DMS 273 (cell line): Measurements from ENCODE around the gene RGS19.
A peak's percentile ranks its signal among the peaks of the same experiment; 100 is the strongest.

ENCODE experiments used
- DNase-seq: peaks from one replicate; lab custom pipeline; 2025; ENCODE audit not compliant: unreplicated experiment; lab: John Stamatoyannopoulos, UW

RGS19 gene

DNA sequence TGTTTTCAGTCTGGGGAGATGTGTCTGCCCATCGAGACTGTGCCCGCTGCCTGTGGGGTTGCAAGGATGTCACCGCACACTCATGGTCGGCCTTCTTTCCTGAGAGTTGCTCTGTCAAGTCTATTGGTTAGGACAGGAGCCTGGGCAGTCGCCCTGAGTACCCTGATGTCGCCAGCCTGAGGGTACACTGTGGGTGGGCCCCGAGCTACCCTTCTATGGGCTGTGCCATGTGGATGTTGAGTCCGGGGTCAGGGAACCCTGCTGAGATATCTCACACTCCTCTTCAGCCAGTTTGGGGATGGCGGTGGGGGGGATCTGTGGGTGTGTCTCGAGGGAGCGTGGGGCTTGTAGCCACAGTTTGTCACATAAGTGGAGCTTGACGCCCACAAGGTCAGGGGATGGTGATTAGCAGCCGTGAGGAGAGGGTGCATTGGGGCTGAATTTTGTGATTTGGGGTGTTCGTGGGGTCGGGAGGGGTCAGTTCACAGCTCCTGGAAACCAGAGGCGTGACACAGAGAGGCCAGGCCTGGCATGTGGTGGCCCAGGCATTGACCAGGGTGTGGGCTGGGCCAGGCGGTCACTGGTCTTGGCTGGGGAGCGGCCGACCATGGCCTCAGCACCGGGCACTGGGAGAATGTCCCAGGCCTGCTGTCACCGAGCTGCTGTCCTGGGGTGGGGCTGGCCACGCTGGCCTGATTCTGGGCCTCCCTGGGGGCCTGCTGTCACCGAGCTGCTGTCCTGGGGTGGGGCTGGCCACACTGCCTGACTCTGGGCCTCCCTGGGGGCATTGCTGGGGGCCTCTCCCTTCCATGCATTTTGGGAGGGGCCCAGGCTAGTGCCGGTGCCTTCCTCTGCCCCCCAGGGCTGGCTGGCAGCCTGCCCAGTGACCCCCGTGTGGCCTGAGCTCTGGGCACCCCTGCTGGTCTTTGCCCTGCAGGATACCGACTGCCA, 29.7 kb upstream of the RGS19 start:
- no peak for DNase-seq

DNA sequence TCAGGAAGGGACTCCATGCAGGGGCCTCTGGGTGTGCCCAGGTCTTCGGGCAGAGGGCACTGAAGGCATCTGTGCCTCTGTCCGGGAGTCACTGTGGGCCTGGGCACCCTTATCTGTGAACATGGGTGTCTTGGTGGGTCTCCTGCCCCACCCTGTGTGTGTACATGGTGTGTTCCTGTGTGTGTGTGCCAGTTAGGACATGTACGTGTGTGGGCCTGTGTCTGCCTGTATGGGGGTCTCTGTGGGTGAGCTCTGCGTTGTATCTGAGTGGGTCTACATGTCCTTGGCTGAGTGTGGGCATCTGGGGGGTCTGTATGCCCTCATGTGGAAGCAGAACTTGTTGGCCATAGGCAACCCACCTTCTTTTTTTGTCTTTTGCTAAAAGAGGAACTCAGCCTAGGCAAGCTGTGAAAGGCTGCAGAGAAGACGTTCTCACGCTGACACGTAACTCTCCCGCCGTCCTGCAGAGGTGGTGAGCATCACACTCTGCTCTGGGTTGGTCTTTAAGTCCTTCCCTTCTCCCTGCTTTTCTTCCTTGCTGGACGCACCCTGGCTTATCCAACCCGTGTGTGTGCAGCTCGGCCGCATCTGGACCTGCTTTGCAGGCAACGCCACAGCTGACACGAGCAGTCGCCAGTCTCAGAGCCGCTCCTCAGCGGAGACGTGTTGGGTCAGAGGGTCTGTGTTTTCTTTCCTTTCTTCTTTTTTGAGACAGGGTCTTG, 28.6 kb upstream of the RGS19 start:
- no peak for DNase-seq

DNA sequence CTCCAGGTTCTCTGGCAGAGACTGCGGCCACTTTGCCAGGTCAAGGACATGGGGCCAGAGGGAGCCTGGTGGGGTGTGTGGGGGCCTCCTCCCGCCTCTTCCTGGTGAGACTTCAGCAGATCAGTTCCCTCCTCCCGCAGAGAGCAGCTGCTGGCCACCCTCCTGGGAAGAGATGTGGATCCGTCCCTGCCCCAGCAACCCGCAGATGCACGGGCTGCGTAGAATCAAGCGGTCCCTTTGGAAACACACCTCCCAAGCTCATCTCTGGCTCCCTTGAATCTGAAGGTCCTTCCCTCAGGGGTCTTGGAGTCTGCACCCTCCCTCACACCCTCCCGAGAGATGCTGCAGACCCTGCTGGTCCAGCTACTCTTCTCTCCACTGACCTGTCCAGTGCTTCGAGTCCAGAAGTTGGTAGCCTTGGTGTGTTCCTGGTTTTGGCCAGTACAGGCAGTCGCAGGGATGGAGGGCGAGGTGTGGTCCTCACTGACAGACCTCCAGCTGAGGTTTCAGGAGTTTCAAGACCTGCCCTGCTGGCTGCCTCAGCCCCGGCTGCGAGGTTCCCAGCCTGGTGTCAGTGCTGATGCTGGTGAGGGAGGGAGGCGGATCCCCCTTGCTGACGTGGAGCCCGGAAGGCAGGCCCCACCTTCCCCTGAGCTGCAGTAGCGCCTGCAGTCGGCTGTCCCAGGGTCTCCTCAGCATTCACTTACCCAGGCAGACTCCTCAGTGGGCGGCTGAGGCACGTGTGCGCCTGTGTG, 27.8 kb upstream of the RGS19 start, which contains the start of gene NPBWR2:
Gene NPBWR2 (minus strand): TSS at position 585 of the 755 bp plus-strand sequence. CDS start 734 bp downstream, outside the sequence.
- DNase-seq = peak; percentile 45

DNA sequence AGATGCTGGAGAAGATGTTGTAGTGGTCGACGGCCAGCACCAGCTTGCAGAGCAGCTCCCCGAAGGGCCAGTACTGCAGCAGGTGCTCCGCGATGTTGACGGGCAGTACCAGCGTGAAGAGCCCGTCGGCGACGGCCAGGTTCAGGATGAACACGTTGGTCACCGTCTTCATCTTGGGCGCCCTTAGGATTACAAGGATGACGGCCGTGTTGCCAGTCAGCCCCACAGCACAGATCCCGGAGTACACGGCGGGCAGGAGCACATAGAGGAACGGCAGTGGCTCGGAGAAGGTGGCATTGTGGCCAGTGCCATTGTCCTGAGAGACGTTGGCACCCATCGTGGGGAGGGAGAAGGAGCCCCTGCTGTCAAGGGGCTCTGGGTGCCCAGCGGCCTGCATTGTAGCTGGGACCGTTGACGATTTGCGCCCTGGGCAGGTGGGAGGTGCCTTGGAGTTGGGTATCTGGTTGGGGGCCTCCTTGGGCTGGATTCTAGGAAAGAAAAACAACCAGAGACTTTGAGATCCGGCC, 27.2 kb upstream of the RGS19 start:
- no peak for DNase-seq

DNA sequence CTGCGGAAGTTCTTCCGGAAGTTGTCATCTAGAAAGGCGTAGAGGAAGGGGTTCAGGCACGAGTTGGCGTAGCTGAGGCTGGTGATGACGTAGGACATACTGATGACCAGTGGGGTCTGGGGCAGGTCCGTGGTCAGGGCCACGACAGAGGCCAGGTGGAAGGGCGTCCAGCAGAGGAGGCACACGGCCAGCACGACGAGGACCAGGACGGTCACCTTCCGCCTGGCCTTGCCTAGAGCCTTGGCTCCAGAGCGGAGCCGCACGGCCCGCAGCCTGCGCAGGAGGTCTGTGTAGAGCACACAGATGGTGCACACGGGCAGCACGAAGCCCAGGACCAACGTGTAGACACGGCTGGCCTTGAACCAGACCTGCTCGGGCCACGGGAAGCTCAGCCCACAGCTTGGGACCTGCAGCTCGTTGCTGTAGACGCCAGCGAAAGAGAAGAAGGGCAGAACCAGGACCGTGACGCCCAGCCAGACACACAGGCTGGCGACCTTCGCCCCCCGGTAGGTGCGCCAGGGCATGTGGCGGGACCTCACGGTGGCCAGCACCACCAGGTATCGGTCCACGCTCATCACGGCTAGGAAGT, 26.6 kb upstream of the RGS19 start:
- DNase-seq = no peak

DNA sequence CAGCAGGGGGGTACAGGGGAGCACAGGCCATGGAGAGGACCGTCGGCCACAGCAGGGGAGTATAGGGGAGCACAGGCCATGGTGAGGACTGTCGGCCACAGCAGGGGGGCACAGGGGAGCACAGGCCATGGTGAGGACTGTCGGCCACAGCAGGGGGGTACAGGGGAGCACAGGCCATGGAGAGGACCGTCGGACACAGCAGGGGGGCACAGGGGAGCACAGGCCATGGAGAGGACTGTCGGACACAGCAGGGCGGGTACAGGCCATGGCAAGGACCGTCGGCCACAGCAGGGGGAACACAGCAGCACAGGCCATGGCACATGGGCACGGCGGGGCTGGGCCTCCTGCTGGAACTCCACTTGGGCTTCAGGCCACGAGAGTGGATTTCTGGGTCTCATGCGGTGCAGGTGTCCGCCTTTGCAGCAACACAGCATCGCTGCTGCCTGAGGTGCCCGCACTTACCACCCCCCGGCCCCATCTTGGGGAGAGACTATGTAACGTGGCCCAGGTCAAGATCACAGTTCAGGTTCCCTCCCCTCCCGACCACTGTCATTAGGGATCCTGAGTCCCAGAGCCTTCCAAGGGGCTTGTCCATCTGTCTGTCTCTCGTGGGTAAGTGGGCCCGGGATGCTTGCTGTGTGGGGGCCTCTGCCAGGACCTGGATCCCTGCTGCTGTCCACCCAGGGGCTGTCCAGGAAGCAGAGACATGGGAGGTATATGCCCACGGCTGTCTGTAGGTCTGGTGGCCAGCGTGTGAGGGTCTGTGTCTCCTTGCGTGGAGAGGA, 25.5 kb upstream of the RGS19 start:
- DNase-seq = no peak

DNA sequence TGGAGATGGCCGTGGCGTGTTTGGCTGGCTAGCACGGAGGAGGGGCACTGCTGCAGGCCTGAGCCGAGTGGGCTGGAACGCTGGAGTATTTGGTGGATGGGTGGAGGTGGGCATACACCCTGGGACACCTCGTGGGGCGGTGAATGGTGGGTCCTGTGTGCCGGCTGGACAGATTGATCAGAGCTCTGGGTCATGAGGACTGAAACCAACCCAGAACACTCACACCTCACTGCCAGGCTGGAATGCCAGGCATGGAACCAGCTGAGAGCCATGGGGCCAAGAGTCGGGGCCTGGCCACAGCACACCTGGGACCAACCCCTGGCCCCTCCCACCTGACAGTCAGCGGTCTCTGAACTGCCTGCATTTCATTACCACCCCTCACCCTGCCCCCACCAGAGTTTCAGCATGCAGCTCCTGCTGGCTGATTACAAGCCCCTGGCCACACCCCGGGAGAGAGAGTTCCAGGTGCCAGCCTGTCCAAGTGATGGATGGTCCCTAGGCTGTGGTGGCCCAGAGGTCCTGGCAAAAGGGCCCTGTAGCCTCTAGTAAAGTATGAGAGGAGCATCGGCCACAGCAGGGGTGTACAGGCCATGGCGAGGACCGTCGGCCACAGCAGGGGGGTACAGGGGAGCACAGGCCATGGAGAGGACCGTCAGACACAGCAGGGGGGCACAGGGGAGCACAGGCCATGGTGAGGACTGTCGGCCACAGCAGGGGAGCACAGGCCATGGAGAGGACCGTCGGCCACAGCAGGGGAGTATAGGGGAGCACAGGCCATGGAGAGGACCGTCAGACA, 24.8 kb upstream of the RGS19 start:
- no peak for DNase-seq

DNA sequence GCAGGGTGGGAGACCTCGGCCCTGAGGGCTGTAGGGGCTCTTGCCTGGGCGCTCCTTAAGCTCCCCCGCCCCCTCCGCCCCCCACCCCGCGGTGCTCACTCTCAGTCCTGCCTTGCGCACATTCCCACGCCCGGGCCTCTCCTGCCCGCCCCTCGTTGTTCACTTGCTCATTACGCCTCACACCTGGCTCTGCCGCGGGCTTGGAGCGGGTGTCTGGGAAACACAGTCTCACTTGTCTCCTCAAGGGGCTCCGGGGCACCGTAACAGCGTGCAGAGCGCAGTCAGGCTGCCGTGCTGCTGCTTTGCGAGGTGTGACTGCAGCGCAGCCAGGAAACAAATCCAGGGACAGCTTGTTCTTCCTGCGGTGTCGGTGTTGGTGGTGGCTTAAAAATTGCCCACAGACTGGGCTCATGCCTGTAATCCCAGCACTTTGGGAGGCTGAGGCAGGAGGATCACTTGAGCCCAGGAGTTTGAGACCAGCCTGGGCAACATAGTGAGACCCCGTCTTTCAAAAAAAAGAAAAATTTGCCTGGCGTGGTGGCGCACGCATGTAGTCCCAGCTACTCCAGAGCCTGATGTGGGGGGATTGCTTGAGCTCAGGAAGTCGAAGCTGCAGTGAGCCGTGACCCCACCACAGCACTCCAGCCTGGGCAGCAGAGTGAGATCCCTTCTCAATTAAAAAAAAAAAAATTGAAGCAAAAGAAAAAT, 23.5 kb upstream of the RGS19 start:
- peak; percentile 75 for DNase-seq

DNA sequence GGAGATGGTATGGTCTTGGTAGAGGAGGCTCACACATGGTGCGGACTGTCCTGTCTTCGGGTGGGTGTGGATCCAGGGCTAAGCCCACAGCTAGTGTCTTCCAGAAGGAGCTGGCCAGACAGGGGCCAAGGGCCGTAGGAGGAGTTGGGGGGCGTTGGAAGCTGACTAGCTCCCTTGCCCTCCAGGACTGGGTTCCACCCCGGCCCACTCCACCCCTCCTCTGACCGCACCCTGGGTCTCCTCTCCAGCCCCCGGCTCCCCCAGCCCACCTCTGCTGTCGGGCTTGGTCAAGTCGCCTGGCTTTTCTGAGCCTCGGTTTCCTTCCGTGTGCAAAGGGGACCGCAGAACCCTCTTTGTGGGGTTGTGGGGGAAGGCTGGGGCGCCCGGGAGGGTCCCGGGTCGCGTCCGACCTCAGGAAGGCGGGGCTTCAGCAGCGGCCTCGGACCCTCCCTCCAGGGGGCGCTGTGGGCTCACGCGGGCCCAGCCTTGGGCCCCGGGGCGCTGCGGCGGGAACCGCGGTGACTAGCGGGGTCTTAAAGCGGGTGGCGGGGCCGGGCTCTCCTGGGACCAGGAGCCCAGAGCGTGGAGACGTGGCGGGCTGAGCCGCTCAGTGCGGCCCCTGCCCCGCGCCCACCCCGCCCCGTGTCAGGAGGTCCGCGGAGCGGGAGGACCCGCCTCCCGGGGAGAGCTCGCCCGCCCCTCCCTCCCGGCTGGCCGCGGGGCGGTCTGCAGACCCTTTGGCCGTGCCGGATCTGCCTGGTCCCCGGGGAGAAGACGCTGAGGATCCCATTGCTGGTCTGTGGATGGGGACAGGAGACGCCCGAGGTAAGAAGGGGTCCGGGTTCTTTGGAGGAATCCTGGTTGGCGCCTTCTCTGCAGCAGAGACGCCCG, 22.7 kb upstream of the RGS19 start:
- peak; percentile 87 for DNase-seq

DNA sequence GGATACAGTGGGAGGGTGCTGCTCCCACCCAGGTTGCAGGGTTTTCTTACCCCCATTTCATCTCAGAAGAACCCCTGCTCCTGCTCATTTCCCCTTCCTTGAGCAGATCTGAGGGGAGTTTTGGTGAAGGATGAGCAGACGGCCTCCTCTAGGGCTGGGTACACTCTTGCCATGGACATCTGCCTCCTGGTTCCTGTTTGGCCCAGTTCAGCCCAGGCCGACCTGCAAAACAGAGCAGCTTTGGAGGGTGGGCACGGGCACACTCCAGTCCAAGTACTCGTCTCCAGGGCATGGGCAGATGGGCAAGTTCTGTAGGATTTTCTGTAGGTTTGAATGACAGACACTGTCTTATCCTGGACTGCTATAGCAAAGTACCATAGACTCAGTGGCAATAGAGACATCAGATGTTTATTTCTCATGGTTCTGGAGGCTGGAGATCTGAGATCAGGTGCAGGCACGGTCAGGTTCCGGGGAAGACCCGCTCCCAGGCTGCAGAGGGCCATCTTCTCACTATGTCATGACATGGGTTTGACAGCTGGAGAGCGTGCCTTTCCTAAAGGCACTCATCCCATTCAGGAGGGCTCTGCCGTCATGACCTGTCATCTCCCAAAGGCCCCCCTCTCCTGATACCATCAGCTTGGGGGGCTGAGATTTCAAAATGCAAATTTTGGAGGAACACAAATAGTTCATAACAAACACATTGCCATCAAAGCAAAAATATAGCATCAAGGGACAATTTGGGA, 21.8 kb upstream of the RGS19 start:
- no peak for DNase-seq

DNA sequence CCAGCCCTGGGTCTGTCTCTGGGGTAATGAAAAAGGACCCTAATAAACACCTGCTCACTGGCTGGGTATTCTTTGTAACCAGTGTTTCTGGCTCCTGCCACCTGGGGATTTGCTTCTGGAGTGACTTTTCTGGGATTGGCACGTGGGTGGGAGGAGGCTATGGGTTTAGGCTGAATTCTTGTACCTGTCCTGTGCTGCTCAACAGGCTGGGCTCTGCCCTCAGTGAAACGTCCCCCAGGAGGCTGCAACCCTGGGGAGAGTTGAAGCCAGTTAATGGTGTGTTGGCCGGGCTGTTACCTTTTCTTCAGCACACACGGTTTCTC, 21.2 kb upstream of the RGS19 start:
- DNase-seq = no peak

DNA sequence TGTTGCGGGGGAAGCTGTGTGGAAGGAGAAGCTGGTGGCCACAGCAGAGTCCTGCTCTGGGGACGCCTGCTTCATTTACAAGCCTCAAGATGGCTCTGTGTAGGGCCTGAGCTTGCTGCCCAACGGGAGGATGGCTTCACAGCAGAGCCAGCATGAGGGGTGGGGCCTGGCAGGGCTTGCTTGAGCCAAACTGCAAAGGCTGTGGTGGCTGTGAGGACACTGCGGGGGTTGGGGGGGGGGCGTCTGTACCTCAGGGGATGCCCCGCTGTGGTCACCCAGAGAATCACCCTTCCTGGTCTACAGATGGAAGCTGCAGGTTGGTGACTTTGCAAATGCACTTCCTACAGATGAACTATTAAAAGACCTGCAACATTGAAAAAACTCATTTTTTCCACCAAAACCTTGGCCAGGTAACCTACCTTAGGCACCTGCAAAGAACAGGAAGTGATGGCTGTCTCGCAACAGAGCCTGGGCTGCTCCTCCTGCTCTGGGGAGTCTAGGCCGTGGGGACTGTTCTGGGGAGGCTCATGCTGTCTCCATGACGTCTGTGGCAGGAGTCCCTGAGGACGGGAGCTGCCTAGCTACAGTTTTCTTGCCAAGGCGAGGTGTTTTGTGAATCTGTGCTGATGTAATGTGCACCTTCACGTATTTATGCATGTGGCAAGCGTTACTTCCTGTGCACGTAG, 20.7 kb upstream of the RGS19 start:
- DNase-seq = no peak

DNA sequence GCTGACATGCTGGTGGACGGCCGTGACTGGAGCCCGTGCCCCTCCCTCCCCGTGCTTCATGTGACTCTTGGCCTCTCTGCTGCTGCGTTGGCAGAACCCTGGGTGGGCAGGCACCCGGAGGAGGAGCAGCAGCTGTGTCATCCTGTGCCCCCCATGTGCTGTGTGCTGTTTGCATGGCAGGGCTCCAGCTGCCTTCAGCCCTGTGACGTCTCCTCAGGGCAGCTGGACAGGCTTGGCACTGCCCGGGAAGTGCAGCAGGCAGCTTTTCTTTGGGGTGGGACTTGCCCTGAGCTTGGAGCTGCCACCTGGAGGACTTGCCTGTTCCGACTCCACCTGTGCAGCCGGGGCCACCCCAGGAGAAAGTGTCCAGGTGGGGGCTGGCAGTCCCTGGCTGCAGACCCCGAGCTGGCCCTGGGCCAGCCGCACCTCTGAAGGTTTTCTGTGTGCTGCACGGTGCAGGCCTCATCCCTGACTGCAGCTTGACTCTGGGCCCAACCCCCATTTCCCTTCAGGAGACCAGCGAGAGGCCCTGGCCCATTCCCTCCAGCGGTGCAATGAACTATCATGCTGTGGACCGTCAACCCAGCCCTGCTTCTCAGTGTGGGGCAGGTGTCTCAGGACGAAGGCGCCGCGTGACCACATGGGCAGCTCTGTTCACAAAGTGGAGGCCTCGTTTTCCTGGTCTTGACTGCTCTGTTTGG, 19.9 kb upstream of the RGS19 start:
- DNase-seq = peak; percentile 81

DNA sequence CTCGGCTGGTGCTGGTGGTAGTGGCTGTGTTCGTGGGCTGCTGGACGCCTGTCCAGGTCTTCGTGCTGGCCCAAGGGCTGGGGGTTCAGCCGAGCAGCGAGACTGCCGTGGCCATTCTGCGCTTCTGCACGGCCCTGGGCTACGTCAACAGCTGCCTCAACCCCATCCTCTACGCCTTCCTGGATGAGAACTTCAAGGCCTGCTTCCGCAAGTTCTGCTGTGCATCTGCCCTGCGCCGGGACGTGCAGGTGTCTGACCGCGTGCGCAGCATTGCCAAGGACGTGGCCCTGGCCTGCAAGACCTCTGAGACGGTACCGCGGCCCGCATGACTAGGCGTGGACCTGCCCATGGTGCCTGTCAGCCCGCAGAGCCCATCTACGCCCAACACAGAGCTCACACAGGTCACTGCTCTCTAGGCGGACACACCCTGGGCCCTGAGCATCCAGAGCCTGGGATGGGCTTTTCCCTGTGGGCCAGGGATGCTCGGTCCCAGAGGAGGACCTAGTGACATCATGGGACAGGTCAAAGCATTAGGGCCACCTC, 19.2 kb upstream of the RGS19 start:
- DNase-seq = no peak

DNA sequence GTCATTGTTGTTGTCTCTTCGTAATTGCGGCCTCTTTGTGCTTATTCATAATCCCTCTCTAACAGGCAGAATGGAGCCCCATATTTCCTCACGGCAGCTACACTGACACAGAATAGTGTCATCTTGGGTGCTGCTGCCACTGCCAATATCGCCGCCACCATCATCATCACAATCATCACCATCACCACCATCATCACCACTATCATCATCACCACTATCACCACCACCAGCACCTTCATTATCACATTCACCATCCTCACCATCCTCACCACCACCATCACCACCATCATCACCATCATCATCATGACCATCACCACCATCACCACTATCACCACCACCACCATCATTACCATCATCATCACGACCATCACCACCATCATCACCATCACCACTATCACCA, 17.2 kb upstream of the RGS19 start:
- no peak for DNase-seq

DNA sequence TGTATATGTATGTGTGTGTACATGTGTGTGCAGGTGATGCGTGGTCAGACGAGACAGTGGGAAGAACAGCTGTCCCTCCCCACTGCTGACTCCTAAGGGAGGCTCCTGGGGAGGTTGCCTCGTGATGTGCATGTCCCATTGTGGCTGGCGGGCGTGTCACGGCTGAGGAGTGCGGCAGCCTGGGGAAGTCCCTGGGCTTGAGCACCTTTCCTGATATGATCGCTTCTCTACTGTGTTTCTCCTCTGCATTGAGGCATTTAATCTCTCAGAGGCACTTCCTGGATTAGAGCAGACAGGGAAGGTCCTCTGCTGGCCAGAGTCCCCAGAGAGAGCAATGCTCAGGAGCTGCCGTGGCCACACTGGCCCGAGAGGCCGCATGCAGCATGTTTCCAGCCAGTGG, 16.6 kb upstream of the RGS19 start:
- no peak for DNase-seq
